ENCODE data around the gene IFT43. TPM values are rescaled to one million over a fixed set of nuclear protein-coding genes. Genes with fewer than 3 reads are reported as not detected.

The IFT43 gene
- total and polyA plus RNA-seq, 12 donors, result 20.9 to 101 (median 30.2) TPM

GRCh38 chr14:75972801-75973421 is 12.7 kb upstream of the IFT43 start:
- H3K9me3 ChIP-seq (replicated peaks in 1 of 3), result no peaks in the 10 kb centered on the region
- peak in 1 of 7 donors; percentile 50 for DNase-seq
- intact Hi-C loops (cut with DNase I), result no loop called here
- no peaks in the 10 kb centered on the region for H3K27me3 ChIP-seq
- H3K36me3 ChIP-seq (replicated peaks in 1 of 2), result no peaks in the 10 kb centered on the region
- no peak overlapping the region for H3K4me3 ChIP-seq
- peak overlapping the region in 1 of 5 donors; percentile 11 for H3K27ac ChIP-seq
- no peak for TF ChIP-seq POLR2A (IDR thresholded peaks at IDR 0.05)
- TF ChIP-seq, protein P1, sequence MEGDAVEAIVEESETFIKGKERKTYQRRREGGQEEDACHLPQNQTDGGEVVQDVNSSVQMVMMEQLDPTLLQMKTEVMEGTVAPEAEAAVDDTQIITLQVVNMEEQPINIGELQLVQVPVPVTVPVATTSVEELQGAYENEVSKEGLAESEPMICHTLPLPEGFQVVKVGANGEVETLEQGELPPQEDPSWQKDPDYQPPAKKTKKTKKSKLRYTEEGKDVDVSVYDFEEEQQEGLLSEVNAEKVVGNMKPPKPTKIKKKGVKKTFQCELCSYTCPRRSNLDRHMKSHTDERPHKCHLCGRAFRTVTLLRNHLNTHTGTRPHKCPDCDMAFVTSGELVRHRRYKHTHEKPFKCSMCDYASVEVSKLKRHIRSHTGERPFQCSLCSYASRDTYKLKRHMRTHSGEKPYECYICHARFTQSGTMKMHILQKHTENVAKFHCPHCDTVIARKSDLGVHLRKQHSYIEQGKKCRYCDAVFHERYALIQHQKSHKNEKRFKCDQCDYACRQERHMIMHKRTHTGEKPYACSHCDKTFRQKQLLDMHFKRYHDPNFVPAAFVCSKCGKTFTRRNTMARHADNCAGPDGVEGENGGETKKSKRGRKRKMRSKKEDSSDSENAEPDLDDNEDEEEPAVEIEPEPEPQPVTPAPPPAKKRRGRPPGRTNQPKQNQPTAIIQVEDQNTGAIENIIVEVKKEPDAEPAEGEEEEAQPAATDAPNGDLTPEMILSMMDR (IDR thresholded peaks at IDR 0.05), result no peak
- 59 to 64% (median 61%) methylated on average over 7 of the region's 7 CpGs for WGBS, 4 donors
- peaks cover 0 to 10% of the 10 kb centered on the region in 2 donors for H3K4me1 ChIP-seq (replicated peaks in 1 of 2)

GRCh38 chr14:75976826-75977581 is 8.6 kb upstream of the IFT43 start:
- H3K9me3 ChIP-seq (replicated peaks in 1 of 3), result no peaks in the 10 kb centered on the region
- no peak overlapping the region for H3K4me3 ChIP-seq
- no peak overlapping the region for H3K27ac ChIP-seq
- H3K4me1 ChIP-seq (replicated peaks in 1 of 2), result peaks cover 6 to 23% of the 10 kb centered on the region in 2 donors
- no peaks in the 10 kb centered on the region for H3K36me3 ChIP-seq (replicated peaks in 1 of 2)
- TF ChIP-seq, protein P1 (IDR thresholded peaks at IDR 0.05), result no peak
- TF ChIP-seq POLR2A (IDR thresholded peaks at IDR 0.05), result no peak
- DNase-seq, result no peak
- intact Hi-C loops (cut with DNase I), result loop anchor here in 1 of 2 donors (5.0 kb wide), 1 partner anchor 70 kb away; no protein-coding TSS in a partner anchor
- H3K27me3 ChIP-seq, result no peaks in the 10 kb centered on the region
- 69 to 76% (median 74%) methylated on average over 8 of the region's 8 CpGs for WGBS, 4 donors

- H3K36me3 ChIP-seq (replicated peaks in 1 of 2), result no peaks in the 10 kb centered on the region
- no peak overlapping the region for H3K4me3 ChIP-seq
- intact Hi-C loops (cut with DNase I), result loop anchor here in 1 of 2 donors (5.0 kb wide), 1 partner anchor 70 kb away; no protein-coding TSS in a partner anchor
- peak in 1 of 7 donors; percentile 24 for DNase-seq
- TF ChIP-seq, protein P1 (IDR thresholded peaks at IDR 0.05), result no peak
- no peak for TF ChIP-seq POLR2A (IDR thresholded peaks at IDR 0.05)
- no peak overlapping the region for H3K27ac ChIP-seq
- no peaks in the 10 kb centered on the region for H3K9me3 ChIP-seq (replicated peaks in 1 of 3)
- WGBS, 4 donors, result 29 to 46% (median 42%) methylated on average over 3 of the region's 3 CpGs
- H3K27me3 ChIP-seq, result no peaks in the 10 kb centered on the region
- peaks cover 6 to 23% of the 10 kb centered on the region in 2 donors for H3K4me1 ChIP-seq (replicated peaks in 1 of 2)
These were observed 8.0 kb upstream of the IFT43 start for GRCh38 chr14:75977582-75977943.

- H3K27me3 ChIP-seq, result no peaks in the 10 kb centered on the region
- intact Hi-C loops (cut with DNase I), result loop anchor here in 1 of 2 donors (5.0 kb wide), 1 partner anchor 71 kb away; no protein-coding TSS in a partner anchor
- H3K36me3 ChIP-seq (replicated peaks in 1 of 2), result no peaks in the 10 kb centered on the region
- peaks cover 10 to 28% of the 10 kb centered on the region in 2 donors for H3K4me1 ChIP-seq (replicated peaks in 1 of 2)
- DNase-seq, result peak in 2 of 7 donors; percentile 24 to 47
- H3K27ac ChIP-seq, result no peak overlapping the region
- H3K9me3 ChIP-seq (replicated peaks in 1 of 3), result no peaks in the 10 kb centered on the region
- no peak for TF ChIP-seq POLR2A (IDR thresholded peaks at IDR 0.05)
- TF ChIP-seq, protein P1 (IDR thresholded peaks at IDR 0.05), result no peak
- 68 to 77% (median 70%) methylated on average over 8 to 10 of the region's 10 CpGs for WGBS, 4 donors
- no peak overlapping the region for H3K4me3 ChIP-seq
These were observed 7.3 kb upstream of the IFT43 start for GRCh38 chr14:75978249-75978731.
